ENCODE measurements around the gene SLC2A13.

DNA sequence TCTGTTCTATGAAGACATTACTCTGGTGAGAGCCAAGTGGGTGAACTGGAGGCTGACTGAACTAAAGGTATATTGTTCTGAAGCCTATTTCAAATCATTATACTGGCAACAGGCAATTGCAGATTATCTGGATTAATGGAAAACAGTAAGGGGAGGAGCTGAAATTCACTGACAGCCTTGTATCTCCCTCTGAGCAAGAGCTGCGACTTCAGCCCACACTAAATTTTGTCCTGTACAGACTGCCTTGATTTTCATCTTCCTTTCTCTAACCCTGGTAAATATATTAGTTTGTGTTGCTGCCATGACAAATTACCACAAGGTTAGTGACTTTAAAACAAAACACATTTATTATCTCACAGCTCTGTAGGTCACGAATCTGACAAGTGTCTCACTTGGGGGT is 231.1 kb downstream of the SLC2A13 start:
- TF ChIP-seq, protein P1, sequence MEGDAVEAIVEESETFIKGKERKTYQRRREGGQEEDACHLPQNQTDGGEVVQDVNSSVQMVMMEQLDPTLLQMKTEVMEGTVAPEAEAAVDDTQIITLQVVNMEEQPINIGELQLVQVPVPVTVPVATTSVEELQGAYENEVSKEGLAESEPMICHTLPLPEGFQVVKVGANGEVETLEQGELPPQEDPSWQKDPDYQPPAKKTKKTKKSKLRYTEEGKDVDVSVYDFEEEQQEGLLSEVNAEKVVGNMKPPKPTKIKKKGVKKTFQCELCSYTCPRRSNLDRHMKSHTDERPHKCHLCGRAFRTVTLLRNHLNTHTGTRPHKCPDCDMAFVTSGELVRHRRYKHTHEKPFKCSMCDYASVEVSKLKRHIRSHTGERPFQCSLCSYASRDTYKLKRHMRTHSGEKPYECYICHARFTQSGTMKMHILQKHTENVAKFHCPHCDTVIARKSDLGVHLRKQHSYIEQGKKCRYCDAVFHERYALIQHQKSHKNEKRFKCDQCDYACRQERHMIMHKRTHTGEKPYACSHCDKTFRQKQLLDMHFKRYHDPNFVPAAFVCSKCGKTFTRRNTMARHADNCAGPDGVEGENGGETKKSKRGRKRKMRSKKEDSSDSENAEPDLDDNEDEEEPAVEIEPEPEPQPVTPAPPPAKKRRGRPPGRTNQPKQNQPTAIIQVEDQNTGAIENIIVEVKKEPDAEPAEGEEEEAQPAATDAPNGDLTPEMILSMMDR (IDR thresholded peaks at IDR 0.05), result no peak
- TF ChIP-seq POLR2A (IDR thresholded peaks at IDR 0.05), result no peak
